Testis (tissue), 3 donors: Measurements from ENCODE around the gene EDA. TPM values are rescaled to one million over a fixed set of nuclear protein-coding genes. Genes with fewer than 3 reads are reported as not detected.

Experiments
- DNase-seq: peaks from one replicate; pipeline ENCODE4 v3.0.0-alpha.2; 2019
- H3K27ac ChIP-seq, 2 donors: fragments of 200-600 bp; sonication (generic); one replicate each; pipeline ENCODE4 v1.5.1; 2019
- H3K27me3 ChIP-seq: fragments of 200-600 bp; sonication (generic); one replicate; pipeline ENCODE4 v1.5.1; 2019
- H3K36me3 ChIP-seq: fragments of 200-600 bp; sonication (generic); one replicate; pipeline ENCODE4 v1.5.1; 2017; ENCODE audit warnings: low read depth; ENCODE audit errors: missing control alignments
- H3K4me1 ChIP-seq: fragments of 200-600 bp; sonication (generic); one replicate; pipeline ENCODE4 v1.5.1; 2019
- H3K4me3 ChIP-seq, 2 donors: fragments of 200-600 bp; sonication (generic); one replicate each; pipeline ENCODE4 v1.5.1; 2017 to 2019
- H3K9me3 ChIP-seq: fragments of 200-600 bp; sonication (generic); one replicate; pipeline ENCODE4 v1.5.1; 2017
- POLR2A ChIP-seq: fragments of 450-650 bp; IDR thresholded peaks from one replicate; pipeline ENCODE4 v1.6.1; 2017; ENCODE audit warnings: antibody characterized with exemption, mild to moderate bottlenecking, moderate library complexity
- WGBS, 2 donors: methylation state at CpG; one replicate each; pipeline ENCODE4 v1.1.5; 2018; 5-methylcytosine and 5-hydroxymethylcytosine counted together
- intact Hi-C: fragments of 100-400 bp; cut with DNase I; formaldehyde crosslinking; loops from one replicate; pipeline ENCODE4 v1.15.1; 2023; ENCODE audit warnings: low total_unique reads
- polyA plus RNA-seq: library from polyadenylated mRNA; stranded (reverse); fragments of 350-450 nt; fragmentation: Illumina TruSeq; extraction: RNeasy Lipid Tissue Mini Kit (QIAGEN cat#74804); gene quantifications from one replicate; pipeline ENCODE4 v1.2.3, GENCODE V29; 2014; ENCODE audit warnings: low read depth, low replicate concordance; ENCODE audit not compliant: insufficient read depth
- total RNA-seq, 2 donors: library from RNA; depleted of rRNA; stranded (reverse); fragments of >200 nt; gene quantifications; one replicate each; pipeline ENCODE4 v1.2.3, GENCODE V29; 2016
- TF ChIP-seq, protein P1 (sequence below), 3 experiments: fragments of 450-650 bp in 2 of 3; fragments of 200-600 bp in 1 of 3; sonication (generic) in 1 of 3; IDR thresholded peaks; one replicate each; pipeline ENCODE4 v1.5.1; 2016 to 2019; ENCODE audit warnings: antibody characterized with exemption in 3 of 3, mild to moderate bottlenecking in 2 of 3, moderate library complexity in 1 of 3

The EDA gene
- total and polyA plus RNA-seq, 3 donors from 2014 or later: 3.0 to 4.6 (median 4.3) TPM

DNA sequence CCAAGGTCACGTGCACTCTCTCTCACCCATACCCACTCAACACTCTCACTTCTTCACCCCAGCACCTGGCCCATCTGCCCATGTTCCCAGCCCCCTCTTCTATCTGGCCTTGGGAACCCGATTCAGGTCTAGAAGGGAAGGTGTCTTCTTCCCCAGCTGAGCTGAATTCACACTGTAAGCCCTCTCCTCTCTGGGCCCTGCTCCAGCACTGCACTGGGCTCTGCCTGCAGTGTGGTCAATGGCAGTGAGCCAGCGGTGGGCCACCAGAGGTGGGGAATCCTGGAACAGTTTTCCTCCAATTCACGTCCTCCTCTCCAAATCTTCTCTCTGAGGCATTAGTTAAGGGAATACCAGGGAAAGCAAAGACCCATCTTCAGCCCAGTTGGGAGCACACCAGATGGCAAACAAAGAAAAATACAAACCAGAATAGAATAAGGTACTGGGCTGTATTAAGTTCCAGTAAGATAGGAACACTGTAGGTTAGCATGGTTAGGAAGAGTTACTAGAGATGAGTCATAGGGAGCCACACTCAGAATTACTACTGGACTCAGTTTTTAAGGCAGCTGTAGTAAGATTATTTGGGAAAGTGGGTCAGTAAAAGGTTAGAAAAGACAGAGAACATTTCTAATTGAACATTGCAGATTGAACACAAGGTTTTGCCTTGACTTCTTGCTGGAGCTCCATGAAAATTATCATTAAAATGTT is 428.8 kb downstream of the EDA start:
- Histone ChIP-seq H3K27me3 (no peaks in the 10 kb centered on the region), H3K27ac (no peak overlapping the region), H3K4me1 (no peaks in the 10 kb centered on the region), H3K4me3 (no peak overlapping the region), H3K9me3 (no peaks in the 10 kb centered on the region), H3K36me3 (no peaks in the 10 kb centered on the region)
- DNase-seq: no peak
- TF ChIP-seq POLR2A: no peak
- TF ChIP-seq, protein P1, sequence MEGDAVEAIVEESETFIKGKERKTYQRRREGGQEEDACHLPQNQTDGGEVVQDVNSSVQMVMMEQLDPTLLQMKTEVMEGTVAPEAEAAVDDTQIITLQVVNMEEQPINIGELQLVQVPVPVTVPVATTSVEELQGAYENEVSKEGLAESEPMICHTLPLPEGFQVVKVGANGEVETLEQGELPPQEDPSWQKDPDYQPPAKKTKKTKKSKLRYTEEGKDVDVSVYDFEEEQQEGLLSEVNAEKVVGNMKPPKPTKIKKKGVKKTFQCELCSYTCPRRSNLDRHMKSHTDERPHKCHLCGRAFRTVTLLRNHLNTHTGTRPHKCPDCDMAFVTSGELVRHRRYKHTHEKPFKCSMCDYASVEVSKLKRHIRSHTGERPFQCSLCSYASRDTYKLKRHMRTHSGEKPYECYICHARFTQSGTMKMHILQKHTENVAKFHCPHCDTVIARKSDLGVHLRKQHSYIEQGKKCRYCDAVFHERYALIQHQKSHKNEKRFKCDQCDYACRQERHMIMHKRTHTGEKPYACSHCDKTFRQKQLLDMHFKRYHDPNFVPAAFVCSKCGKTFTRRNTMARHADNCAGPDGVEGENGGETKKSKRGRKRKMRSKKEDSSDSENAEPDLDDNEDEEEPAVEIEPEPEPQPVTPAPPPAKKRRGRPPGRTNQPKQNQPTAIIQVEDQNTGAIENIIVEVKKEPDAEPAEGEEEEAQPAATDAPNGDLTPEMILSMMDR (IDR thresholded peaks at IDR 0.05): no peak
- intact Hi-C loops: no loop called here
- 75 to 94% methylated on average over 4 of the region's 4 CpGs for WGBS, 2 donors

DNA sequence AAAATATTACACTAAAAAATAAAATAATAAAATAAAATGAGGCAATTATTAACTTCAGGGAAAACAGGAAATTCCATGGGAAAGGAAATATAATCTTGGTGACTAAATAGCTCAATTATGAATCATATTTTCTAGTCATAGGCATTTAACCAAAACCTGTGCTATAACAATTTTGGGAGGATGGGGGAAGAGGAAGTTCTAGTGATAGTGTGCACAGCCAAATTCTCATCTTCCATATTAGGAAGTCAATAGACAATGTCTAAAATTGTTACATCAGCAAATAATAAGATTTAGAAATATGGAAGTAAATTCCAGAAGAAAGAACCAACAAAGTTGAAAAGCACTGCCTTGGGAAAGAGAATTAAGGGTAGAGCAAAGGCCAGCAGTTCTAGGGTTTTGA is 431.1 kb downstream of the EDA start:
- Histone ChIP-seq H3K9me3 (no peaks in the 10 kb centered on the region), H3K36me3 (no peaks in the 10 kb centered on the region), H3K4me1 (no peaks in the 10 kb centered on the region), H3K27ac (no peak overlapping the region), H3K27me3 (no peaks in the 10 kb centered on the region), H3K4me3 (no peak overlapping the region)
- TF ChIP-seq, protein P1 (IDR thresholded peaks at IDR 0.05): no peak
- TF ChIP-seq POLR2A: no peak
- intact Hi-C loops: no loop called here
- DNase-seq: no peak

DNA sequence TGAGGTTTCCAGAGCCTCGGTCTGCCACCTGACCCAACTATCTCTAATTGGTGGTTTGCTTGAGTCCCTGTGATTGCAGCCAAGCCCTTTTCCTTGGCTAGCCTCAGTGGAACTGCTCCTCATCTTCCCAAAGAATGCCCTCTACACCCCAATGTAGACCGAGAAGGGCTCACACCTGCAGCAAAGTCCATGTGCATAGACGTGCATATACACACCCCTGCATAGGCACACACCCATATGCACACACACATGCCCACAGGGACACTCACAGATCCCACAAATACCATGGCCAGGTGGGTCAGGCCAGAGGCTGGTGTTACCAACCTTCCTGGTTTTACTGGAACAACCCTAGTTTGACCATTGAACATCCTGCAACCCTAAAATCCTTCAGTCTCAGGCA is 433.5 kb downstream of the EDA start:
- no peaks in the 10 kb centered on the region for H3K4me1 ChIP-seq
- 89 to 100% methylated on average over 3 of the region's 3 CpGs for WGBS, 2 donors
- no peaks in the 10 kb centered on the region for H3K27me3 ChIP-seq
- no peaks in the 10 kb centered on the region for H3K9me3 ChIP-seq
- no peak overlapping the region for H3K4me3 ChIP-seq
- DNase-seq: no peak
- TF ChIP-seq POLR2A: no peak
- TF ChIP-seq, protein P1 (IDR thresholded peaks at IDR 0.05): no peak
- intact Hi-C loops: no loop called here
- no peaks in the 10 kb centered on the region for H3K36me3 ChIP-seq
- H3K27ac ChIP-seq: no peak overlapping the region

DNA sequence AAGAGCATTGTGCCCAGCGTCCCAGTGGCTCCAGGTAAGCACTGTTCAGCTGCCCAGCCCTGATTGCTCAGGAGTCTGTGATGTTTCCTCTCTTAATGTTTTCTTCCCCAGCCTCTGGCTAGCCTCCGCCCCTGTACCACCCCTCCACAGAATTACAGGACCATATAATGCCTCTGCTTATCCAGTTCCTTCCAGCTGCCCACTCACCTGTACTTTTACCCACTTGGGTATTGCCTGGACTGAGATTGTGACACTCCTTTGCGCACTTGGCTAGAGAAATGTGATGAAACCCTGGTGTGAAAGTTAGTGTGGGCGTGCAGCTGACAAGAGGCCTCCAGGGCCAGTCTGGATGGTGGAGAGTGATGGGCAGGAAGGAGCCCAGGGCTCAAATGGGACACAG is 434.0 kb downstream of the EDA start, which contains the start of gene AWAT2:
Gene AWAT2 (minus strand): TSS at position 14 of the 400 bp plus-strand sequence. CDS start 6 bp downstream, at position 8.
- WGBS, 2 donors: 93 to 100% methylated on average over 3 of the region's 4 CpGs

More for the DNA sequence above, 434.0 kb downstream of the EDA start, which contains the start of gene AWAT2:
- TF ChIP-seq, protein P1 (IDR thresholded peaks at IDR 0.05): no peak
- intact Hi-C loops: no loop called here
- H3K27ac ChIP-seq: no peak within 1 kb of the TSS
- H3K36me3 ChIP-seq: no peaks in the 10 kb centered on the region
- no peaks in the 10 kb centered on the region for H3K27me3 ChIP-seq
- no peaks in the 10 kb centered on the region for H3K9me3 ChIP-seq
- no peak within 1 kb of the TSS for H3K4me3 ChIP-seq
- no peak for DNase-seq
- no peaks in the 10 kb centered on the region for H3K4me1 ChIP-seq
